Measurements from ENCODE around the gene CGA. TPM values are rescaled to one million over a fixed set of nuclear protein-coding genes. Genes with fewer than 3 reads are reported as not detected.

Gene CGA
- total and polyA plus RNA-seq, 7 donors = not detected

DNA sequence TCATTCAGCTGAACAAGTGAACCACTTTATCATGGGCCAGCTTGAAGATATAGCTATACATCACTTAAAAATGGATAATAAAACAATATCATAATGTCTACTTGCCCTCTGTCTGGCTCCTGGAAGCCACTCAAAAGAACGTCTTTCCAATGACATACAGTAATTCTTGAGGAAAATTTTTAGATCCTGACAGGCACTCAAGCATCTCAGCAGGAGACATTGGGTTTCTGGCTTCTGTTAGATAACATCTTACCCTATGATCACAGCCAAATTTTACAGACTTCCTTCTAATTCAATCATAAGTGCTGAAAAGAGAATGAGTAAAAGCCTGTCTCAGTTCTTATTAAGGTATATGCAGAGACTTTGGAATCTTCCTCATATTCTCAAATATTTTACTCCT, 330 bp downstream of the CGA start:
- no peak overlapping the region for H3K27ac ChIP-seq
- H3K4me3 ChIP-seq = no peak overlapping the region
- DNase-seq = no peak
- intact Hi-C loops (cut with DNase I) = no loop called here
- no peaks in the 10 kb centered on the region for H3K4me1 ChIP-seq
- no peak for TF ChIP-seq EP300 (IDR thresholded peaks at IDR 0.05)
- no peak for TF ChIP-seq POLR2A (IDR thresholded peaks at IDR 0.05)
- no peak for TF ChIP-seq POLR2AphosphoS5 (IDR thresholded peaks at IDR 0.05)
- TF ChIP-seq, protein P1, sequence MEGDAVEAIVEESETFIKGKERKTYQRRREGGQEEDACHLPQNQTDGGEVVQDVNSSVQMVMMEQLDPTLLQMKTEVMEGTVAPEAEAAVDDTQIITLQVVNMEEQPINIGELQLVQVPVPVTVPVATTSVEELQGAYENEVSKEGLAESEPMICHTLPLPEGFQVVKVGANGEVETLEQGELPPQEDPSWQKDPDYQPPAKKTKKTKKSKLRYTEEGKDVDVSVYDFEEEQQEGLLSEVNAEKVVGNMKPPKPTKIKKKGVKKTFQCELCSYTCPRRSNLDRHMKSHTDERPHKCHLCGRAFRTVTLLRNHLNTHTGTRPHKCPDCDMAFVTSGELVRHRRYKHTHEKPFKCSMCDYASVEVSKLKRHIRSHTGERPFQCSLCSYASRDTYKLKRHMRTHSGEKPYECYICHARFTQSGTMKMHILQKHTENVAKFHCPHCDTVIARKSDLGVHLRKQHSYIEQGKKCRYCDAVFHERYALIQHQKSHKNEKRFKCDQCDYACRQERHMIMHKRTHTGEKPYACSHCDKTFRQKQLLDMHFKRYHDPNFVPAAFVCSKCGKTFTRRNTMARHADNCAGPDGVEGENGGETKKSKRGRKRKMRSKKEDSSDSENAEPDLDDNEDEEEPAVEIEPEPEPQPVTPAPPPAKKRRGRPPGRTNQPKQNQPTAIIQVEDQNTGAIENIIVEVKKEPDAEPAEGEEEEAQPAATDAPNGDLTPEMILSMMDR (IDR thresholded peaks at IDR 0.05) = no peak
- WGBS, 2 donors = 41 to 67% methylated on average over 1 of the region's 1 CpG
- no peaks in the 10 kb centered on the region for H3K36me3 ChIP-seq
- H3K9me3 ChIP-seq = no peaks in the 10 kb centered on the region
- H3K27me3 ChIP-seq = no peaks in the 10 kb centered on the region

DNA sequence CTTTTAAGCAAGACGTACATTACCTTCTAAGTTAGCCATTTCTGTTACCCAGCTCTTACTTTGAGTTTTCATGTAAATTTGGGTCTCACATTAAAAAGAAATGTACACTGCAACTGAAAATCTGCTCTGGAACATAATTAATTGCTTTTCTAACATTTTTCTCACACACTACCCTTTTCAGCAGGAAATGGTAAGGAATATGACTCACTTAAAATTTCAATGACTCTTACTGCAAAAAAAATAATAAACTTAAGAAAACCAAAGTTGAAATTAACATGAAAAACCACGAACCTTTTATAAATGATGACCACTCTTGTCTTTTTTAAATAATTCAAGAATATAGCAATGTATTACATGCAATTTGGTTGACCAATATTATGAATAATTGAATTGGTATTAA, 1.3 kb downstream of the CGA start:
- no peaks in the 10 kb centered on the region for H3K4me1 ChIP-seq
- no peaks in the 10 kb centered on the region for H3K9me3 ChIP-seq
- intact Hi-C loops (cut with DNase I) = no loop called here
- 62 to 82% methylated on average over 2 of the region's 2 CpGs for WGBS, 2 donors
- no peak overlapping the region for H3K4me3 ChIP-seq
- no peaks in the 10 kb centered on the region for H3K36me3 ChIP-seq
- no peak overlapping the region for H3K27ac ChIP-seq
- TF ChIP-seq EP300 (IDR thresholded peaks at IDR 0.05) = no peak
- TF ChIP-seq, protein P1 (IDR thresholded peaks at IDR 0.05) = no peak
- DNase-seq = no peak
- no peaks in the 10 kb centered on the region for H3K27me3 ChIP-seq

DNA sequence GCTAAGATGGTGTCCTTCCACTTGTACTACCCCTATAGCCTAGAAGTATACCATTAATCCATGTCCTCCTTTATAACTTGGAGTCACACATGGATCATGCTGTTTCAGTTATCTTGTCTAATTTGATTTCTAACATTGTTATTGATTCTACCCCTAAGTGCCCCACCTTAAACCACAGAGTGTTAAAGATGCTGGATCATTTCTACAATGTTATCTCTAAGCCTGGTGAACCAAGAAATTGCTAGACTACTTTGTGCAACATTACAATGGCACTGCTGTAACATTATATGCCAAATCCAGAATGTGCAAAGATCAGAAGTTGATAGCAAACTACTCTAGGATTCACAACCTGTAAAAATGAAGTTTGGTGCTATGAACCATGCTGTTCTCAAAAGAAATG, 1.7 kb downstream of the CGA start:
- no peak for TF ChIP-seq POLR2AphosphoS5 (IDR thresholded peaks at IDR 0.05)
- TF ChIP-seq EP300 (IDR thresholded peaks at IDR 0.05) = no peak
- TF ChIP-seq, protein P1 (IDR thresholded peaks at IDR 0.05) = no peak
- no peak for TF ChIP-seq POLR2A (IDR thresholded peaks at IDR 0.05)
- Histone ChIP-seq H3K4me3 (no peak overlapping the region), H3K9me3 (no peaks in the 10 kb centered on the region), H3K4me1 (no peaks in the 10 kb centered on the region), H3K27ac (no peak overlapping the region), H3K36me3 (no peaks in the 10 kb centered on the region), H3K27me3 (no peaks in the 10 kb centered on the region)
- DNase-seq = no peak
- intact Hi-C loops (cut with DNase I) = no loop called here

DNA sequence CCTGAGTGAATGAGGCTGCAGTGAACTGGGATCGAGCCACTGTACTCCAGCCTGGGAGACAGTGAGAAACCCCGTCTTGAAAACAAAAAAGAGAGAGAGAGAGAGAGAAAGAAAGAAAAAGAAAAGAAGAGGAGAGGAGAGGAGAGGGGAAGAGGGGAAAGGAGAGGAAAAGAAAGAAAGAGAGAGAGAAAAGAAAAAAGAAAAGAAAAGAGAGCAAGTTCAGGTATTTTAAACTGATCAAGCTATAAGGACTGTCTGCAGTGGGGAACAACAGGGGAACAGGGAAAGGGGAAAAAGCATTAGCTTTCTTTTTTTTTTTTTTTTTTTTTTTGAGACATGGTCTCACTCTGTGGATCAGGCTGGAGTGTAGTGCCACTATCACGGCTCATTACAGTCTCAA, 2.5 kb downstream of the CGA start:
- DNase-seq = no peak
- Histone ChIP-seq H3K27ac (no peak overlapping the region), H3K9me3 (no peaks in the 10 kb centered on the region), H3K27me3 (no peaks in the 10 kb centered on the region), H3K4me1 (no peaks in the 10 kb centered on the region), H3K4me3 (no peak overlapping the region), H3K36me3 (no peaks in the 10 kb centered on the region)
- WGBS, 2 donors = 78 to 82% methylated on average over 3 of the region's 3 CpGs
- TF ChIP-seq, protein P1 (IDR thresholded peaks at IDR 0.05) = no peak
- no peak for TF ChIP-seq EP300 (IDR thresholded peaks at IDR 0.05)
- no peak for TF ChIP-seq POLR2AphosphoS5 (IDR thresholded peaks at IDR 0.05)
- TF ChIP-seq POLR2A (IDR thresholded peaks at IDR 0.05) = no peak
- intact Hi-C loops (cut with DNase I) = no loop called here

DNA sequence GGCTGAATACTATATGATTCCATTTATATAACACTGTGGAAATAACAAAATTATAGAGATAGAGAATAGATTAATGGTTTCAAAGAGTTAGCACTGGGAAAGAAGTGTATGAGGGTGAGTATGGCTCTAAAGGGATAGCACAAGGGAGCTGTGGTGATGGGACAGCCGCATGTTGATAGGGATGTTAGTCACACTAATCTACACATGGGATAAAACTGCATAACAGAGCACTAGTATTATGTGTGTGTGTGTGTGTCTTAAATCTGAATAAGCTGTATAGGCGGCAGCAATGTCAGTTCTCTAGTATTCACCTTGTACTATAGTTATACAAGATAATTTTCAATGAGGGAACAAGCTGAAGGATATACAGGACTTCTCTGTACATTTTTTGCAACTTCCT, 5.8 kb downstream of the CGA start:
- no peak overlapping the region for H3K4me3 ChIP-seq
- no peaks in the 10 kb centered on the region for H3K4me1 ChIP-seq
- WGBS, 2 donors = 90 to 97% methylated on average over 2 of the region's 2 CpGs
- H3K27ac ChIP-seq = no peak overlapping the region
- H3K36me3 ChIP-seq = no peaks in the 10 kb centered on the region
- TF ChIP-seq, protein P1 (IDR thresholded peaks at IDR 0.05) = no peak
- no peak for TF ChIP-seq POLR2AphosphoS5 (IDR thresholded peaks at IDR 0.05)
- H3K9me3 ChIP-seq = no peaks in the 10 kb centered on the region
- intact Hi-C loops (cut with DNase I) = no loop called here
- DNase-seq = no peak
- no peaks in the 10 kb centered on the region for H3K27me3 ChIP-seq
